ENCODE data around the gene ANKRD28. TPM values are rescaled to one million over a fixed set of nuclear protein-coding genes. Genes with fewer than 3 reads are reported as not detected.
"Not testable (repeated sequence)": the region's sequence is repeated elsewhere in the genome, so short reads cannot be mapped to it uniquely, and the experiment has no call there.

The ANKRD28 gene
- total and polyA plus RNA-seq, 2 donors from 2014 or later = 9.8 to 72.4 TPM

DNA sequence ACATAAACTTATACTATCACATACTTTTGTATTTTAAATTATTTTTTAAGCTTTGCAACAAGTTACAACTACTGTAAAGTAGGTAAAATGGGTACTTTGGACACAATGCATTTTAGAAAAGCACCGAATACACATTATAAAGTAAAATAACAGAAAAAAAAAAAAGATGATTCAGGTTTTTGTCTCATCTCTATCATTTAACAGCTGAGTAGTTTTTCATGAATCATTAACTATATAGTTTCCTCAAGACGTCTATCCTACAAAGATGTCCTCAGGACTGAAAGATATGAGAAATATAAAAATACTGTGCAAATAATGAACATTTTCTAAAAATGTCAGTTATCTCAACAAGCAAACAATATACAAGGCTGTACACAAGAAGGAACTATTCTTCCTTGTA, 46.9 kb downstream of the ANKRD28 start:
- intact Hi-C loops (cut with DNase I) = no loop called here
- H3K9ac ChIP-seq (ENCODE audit: low read length in 3 of 3) = no peak overlapping the region
- FAIRE-seq = no peak
- H3K4me3 ChIP-seq (ENCODE audit: low read length in 3 of 3) = no peak overlapping the region
- no peaks in the 10 kb centered on the region for H3K27me3 ChIP-seq (ENCODE audit: control insufficient read depth, insufficient read depth, low read length)
- H3K27ac ChIP-seq (ENCODE audit: low read depth in 2 of 2, low read length in 2 of 2) = no peak overlapping the region
- peaks cover 0 to 2% (median 0%) of the 10 kb centered on the region in 3 donors for H3K36me3 ChIP-seq (ENCODE audit: control insufficient read depth in 2 of 3, insufficient read depth in 3 of 3, low read length in 3 of 3)
- no peaks in the 10 kb centered on the region for H3K9me3 ChIP-seq (ENCODE audit: control insufficient read depth in 2 of 3, insufficient read depth in 1 of 3, low read length in 3 of 3)
- H3K4me1 ChIP-seq (ENCODE audit: control insufficient read depth in 2 of 3, insufficient read depth in 2 of 3, low read depth in 1 of 3, low read length in 3 of 3) = no peaks in the 10 kb centered on the region
- TF ChIP-seq, protein P1, sequence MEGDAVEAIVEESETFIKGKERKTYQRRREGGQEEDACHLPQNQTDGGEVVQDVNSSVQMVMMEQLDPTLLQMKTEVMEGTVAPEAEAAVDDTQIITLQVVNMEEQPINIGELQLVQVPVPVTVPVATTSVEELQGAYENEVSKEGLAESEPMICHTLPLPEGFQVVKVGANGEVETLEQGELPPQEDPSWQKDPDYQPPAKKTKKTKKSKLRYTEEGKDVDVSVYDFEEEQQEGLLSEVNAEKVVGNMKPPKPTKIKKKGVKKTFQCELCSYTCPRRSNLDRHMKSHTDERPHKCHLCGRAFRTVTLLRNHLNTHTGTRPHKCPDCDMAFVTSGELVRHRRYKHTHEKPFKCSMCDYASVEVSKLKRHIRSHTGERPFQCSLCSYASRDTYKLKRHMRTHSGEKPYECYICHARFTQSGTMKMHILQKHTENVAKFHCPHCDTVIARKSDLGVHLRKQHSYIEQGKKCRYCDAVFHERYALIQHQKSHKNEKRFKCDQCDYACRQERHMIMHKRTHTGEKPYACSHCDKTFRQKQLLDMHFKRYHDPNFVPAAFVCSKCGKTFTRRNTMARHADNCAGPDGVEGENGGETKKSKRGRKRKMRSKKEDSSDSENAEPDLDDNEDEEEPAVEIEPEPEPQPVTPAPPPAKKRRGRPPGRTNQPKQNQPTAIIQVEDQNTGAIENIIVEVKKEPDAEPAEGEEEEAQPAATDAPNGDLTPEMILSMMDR (IDR thresholded peaks at IDR 0.05; ENCODE audit: borderline replicate concordance, extremely low read depth, insufficient read depth) = no peak
- no peak for DNase-seq

DNA sequence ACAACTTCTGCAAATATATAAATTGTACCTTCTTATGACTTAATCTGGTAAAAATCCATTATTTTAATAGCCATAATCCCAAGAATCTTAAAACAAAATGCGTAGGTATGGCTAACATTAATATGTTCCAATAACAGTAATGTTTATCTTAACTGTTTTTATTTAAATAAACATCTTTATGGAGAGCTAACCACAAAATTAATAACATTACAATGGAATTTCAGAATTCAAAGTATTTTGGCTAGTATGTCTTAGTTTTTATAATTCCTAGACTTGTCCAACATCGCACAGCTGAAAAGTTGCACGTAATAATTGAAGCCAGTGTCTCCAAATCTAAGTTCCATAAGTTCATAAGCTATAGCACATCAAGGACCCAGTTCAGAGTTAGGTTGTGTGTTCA, 47.6 kb downstream of the ANKRD28 start:
- DNase-seq = no peak
- Histone ChIP-seq H3K27me3 (ENCODE audit: control insufficient read depth, insufficient read depth, low read length) (no peaks in the 10 kb centered on the region), H3K27ac (ENCODE audit: low read depth in 2 of 2, low read length in 2 of 2) (no peak overlapping the region), H3K4me1 (ENCODE audit: control insufficient read depth in 2 of 3, insufficient read depth in 2 of 3, low read depth in 1 of 3, low read length in 3 of 3) (no peaks in the 10 kb centered on the region), H3K36me3 (ENCODE audit: control insufficient read depth in 2 of 3, insufficient read depth in 3 of 3, low read length in 3 of 3) (peaks cover 0 to 2% (median 0%) of the 10 kb centered on the region in 3 donors), H3K9me3 (ENCODE audit: control insufficient read depth in 2 of 3, insufficient read depth in 1 of 3, low read length in 3 of 3) (no peaks in the 10 kb centered on the region), H3K9ac (ENCODE audit: low read length in 3 of 3) (no peak overlapping the region), H3K4me3 (ENCODE audit: low read length in 3 of 3) (no peak overlapping the region)
- intact Hi-C loops (cut with DNase I) = no loop called here
- TF ChIP-seq, protein P1 (IDR thresholded peaks at IDR 0.05; ENCODE audit: borderline replicate concordance, extremely low read depth, insufficient read depth) = no peak
- no peak for FAIRE-seq

GRCh38 chr3:15745896-15746295, 51.9 kb downstream of the ANKRD28 start:
- H3K27ac ChIP-seq (ENCODE audit: low read depth in 2 of 2, low read length in 2 of 2); H3K27me3 ChIP-seq (ENCODE audit: control insufficient read depth, insufficient read depth, low read length); H3K4me1 ChIP-seq (ENCODE audit: control insufficient read depth in 2 of 3, insufficient read depth in 2 of 3, low read depth in 1 of 3, low read length in 3 of 3); H3K36me3 ChIP-seq (ENCODE audit: control insufficient read depth in 2 of 3, insufficient read depth in 3 of 3, low read length in 3 of 3); intact Hi-C loops (cut with DNase I); H3K9ac ChIP-seq (ENCODE audit: low read length in 3 of 3); H3K9me3 ChIP-seq (ENCODE audit: control insufficient read depth in 2 of 3, insufficient read depth in 1 of 3, low read length in 3 of 3); DNase-seq; FAIRE-seq; H3K4me3 ChIP-seq (ENCODE audit: low read length in 3 of 3): not testable (repeated sequence)

- no peaks in the 10 kb centered on the region for H3K36me3 ChIP-seq (ENCODE audit: control insufficient read depth in 2 of 3, insufficient read depth in 3 of 3, low read length in 3 of 3)
- no peak overlapping the region for H3K9ac ChIP-seq (ENCODE audit: low read length in 3 of 3)
- peaks cover 0 to 2% (median 2%) of the 10 kb centered on the region in 3 donors for H3K9me3 ChIP-seq (ENCODE audit: control insufficient read depth in 2 of 3, insufficient read depth in 1 of 3, low read length in 3 of 3)
- DNase-seq (no peak), FAIRE-seq (no peak)
- TF ChIP-seq, protein P1 (IDR thresholded peaks at IDR 0.05; ENCODE audit: borderline replicate concordance, extremely low read depth, insufficient read depth) = no peak
- no peaks in the 10 kb centered on the region for H3K4me1 ChIP-seq (ENCODE audit: control insufficient read depth in 2 of 3, insufficient read depth in 2 of 3, low read depth in 1 of 3, low read length in 3 of 3)
- no peaks in the 10 kb centered on the region for H3K27me3 ChIP-seq (ENCODE audit: control insufficient read depth, insufficient read depth, low read length)
- no peak overlapping the region for H3K4me3 ChIP-seq (ENCODE audit: low read length in 3 of 3)
- intact Hi-C loops (cut with DNase I) = no loop called here
- no peak overlapping the region for H3K27ac ChIP-seq (ENCODE audit: low read depth in 2 of 2, low read length in 2 of 2)
These were observed 53.6 kb downstream of the ANKRD28 start for GRCh38 chr3:15744176-15744575.

All from kidney (tissue), 14 donors.